Parietal lobe (tissue), 1 donor: ENCODE data around the gene TLR2. TPM values are rescaled to one million over a fixed set of nuclear protein-coding genes. Genes with fewer than 3 reads are reported as not detected.

Experiments
- total RNA-seq: library from RNA; depleted of rRNA; stranded (reverse); fragments of >200 nt; gene quantifications from one replicate; pipeline ENCODE4 v1.2.3, GENCODE V29; 2014

The TLR2 gene, protein sequence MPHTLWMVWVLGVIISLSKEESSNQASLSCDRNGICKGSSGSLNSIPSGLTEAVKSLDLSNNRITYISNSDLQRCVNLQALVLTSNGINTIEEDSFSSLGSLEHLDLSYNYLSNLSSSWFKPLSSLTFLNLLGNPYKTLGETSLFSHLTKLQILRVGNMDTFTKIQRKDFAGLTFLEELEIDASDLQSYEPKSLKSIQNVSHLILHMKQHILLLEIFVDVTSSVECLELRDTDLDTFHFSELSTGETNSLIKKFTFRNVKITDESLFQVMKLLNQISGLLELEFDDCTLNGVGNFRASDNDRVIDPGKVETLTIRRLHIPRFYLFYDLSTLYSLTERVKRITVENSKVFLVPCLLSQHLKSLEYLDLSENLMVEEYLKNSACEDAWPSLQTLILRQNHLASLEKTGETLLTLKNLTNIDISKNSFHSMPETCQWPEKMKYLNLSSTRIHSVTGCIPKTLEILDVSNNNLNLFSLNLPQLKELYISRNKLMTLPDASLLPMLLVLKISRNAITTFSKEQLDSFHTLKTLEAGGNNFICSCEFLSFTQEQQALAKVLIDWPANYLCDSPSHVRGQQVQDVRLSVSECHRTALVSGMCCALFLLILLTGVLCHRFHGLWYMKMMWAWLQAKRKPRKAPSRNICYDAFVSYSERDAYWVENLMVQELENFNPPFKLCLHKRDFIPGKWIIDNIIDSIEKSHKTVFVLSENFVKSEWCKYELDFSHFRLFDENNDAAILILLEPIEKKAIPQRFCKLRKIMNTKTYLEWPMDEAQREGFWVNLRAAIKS
- total RNA-seq: 0.63 TPM

DNA sequence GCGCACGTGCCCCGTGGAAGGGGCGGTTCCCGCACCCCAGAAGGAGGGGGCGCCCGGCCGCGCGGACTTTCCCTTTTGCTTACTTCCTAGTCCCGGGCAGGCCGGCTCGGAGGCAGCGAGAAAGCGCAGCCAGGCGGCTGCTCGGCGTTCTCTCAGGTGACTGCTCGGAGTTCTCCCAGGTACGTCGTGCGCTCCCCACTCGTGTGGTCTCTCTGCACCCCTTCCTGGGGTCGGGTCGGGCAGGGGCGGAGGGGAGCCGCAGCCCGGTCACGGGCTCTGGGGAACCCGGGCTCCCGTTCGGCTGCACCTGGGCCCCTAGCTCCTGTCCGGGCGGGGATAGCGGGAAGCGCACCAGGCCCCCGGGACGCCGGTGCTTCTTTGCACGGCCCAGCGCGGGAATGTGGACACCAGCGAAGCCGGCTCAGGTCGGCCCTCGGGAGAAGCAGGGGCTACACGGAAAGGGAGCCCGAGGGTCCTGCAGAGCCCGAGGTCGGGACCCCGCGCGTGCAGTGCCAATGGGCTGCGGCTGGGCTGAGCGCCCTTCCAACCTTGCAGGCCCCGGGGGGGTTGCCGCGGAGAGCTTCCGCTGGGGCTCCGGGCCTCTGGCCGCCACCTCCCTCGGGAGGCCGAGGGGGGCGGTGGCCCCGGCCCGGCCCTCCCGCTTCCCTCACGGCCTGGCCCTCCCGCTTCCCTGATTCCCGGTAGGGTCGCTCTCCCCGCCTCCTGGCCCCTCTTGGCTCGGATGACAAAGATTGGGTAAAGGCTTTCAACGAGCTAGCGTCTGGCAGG is at the start of gene TLR2:
Gene TLR2 (plus strand): TSS at position 99 of the 789 bp plus-strand sequence. CDS start 18,628 bp downstream, outside the sequence.

Other genes with a start within 250 kb of the TLR2 start
- 81.7 TPM for gene TMEM131L, start 217.9 kb upstream of the TLR2 start, total RNA-seq
- gene RNF175, start 75.7 kb downstream of the TLR2 start, total RNA-seq: 35.1 TPM
- 1.6 TPM for gene SFRP2, start 104.8 kb downstream of the TLR2 start, total RNA-seq